ENCODE measurements around the gene ADAMTSL5. TPM values are rescaled to one million over a fixed set of nuclear protein-coding genes. Genes with fewer than 3 reads are reported as not detected.
"Not testable (repeated sequence)": the region's sequence is repeated elsewhere in the genome, so short reads cannot be mapped to it uniquely, and the experiment has no call there.

Gene ADAMTSL5
- polyA plus RNA-seq, 3 donors, result 0.09 TPM; not detected in 2

- H3K4me3 Mint-ChIP-seq, result peak within 1 kb of the TSS; percentile 93 to 98
- Histone ChIP-seq H3K9ac (ENCODE audit: insufficient read depth, low read length, poor library complexity, severe bottlenecking) (peak within 1 kb of the TSS; percentile 83), H3K4me1 (ENCODE audit: control insufficient read depth in 1 of 2, insufficient read depth in 2 of 2, low read length in 2 of 2) (peaks cover 20 to 28% of the 10 kb centered on the region in 2 donors), H3K27me3 (ENCODE audit: control insufficient read depth in 2 of 2, insufficient read depth in 2 of 2, low read length in 2 of 2) (no peaks in the 10 kb centered on the region), H3K36me3 (replicated peaks in 1 of 2; ENCODE audit: control insufficient read depth in 1 of 2, insufficient read depth in 2 of 2, low read length in 2 of 2) (peaks cover 18 to 27% of the 10 kb centered on the region in 2 donors), H3K4me3 (replicated peaks in 1 of 3; ENCODE audit: low read depth in 2 of 3, low read length in 3 of 3) (peak within 1 kb of the TSS; percentile 68 to 76 (median 70)), H3K9me3 (replicated peaks in 1 of 2; ENCODE audit: control insufficient read depth in 1 of 2, insufficient read depth in 1 of 2, low read length in 2 of 2) (no peaks in the 10 kb centered on the region), H4K20me1 (ENCODE audit: insufficient read depth, low read length) (peaks cover 27% of the 10 kb centered on the region), H3K79me2 (ENCODE audit: insufficient read depth, low read length) (peaks cover 29% of the 10 kb centered on the region), H3K4me2 (replicated peaks; ENCODE audit: extremely low read depth, low read length, poor library complexity, severe bottlenecking) (peak within 1 kb of the TSS; percentile 80), H3K27ac (ENCODE audit: low read depth in 1 of 2, low read length in 2 of 2) (peak within 1 kb of the TSS; percentile 51 to 86), H2AFZ (ENCODE audit: insufficient read depth, low read depth, low read length, poor library complexity, severe bottlenecking) (peak within 1 kb of the TSS; percentile 88)
- H3K4me1 Mint-ChIP-seq, result peaks cover 28% of the 10 kb centered on the region
- no peak for TF ChIP-seq CTCF (IDR thresholded peaks at IDR 0.05)
- intact Hi-C loops (cut with micrococcal nuclease), result loop anchor here (1.0 to 5.0 kb wide), 2 partner anchors 37 to 41 kb away; partner anchors contain the start of gene RPS15 (in 1 of the 2)
- H3K9me3 Mint-ChIP-seq, result peaks cover 0 to 4% (median 0%) of the 10 kb centered on the region in 7 donors
- WGBS (ENCODE audit: insufficient coverage), result under 1% methylated on average over 60 of the region's 71 CpGs
- peak within 1 kb of the TSS; percentile 93 to 99 (median 97) for H3K27ac Mint-ChIP-seq
- DNase-seq, result peak; percentile 89 to 91 (median 90)
- peaks cover 17 to 34% of the 10 kb centered on the region in 2 donors for H3K36me3 Mint-ChIP-seq
- peaks cover 3 to 6% (median 5%) of the 10 kb centered on the region in 3 donors for H3K27me3 Mint-ChIP-seq (ENCODE audit: low read depth in 3 of 3)
Observed at GRCh38 chr19:1478934-1479707, 33.7 kb downstream of the ADAMTSL5 start, which contains the start of gene C19orf25. C19orf25 (minus strand) TSS chr19:1479215; CDS start chr19:1478903, 312 bp downstream.

- intact Hi-C loops (cut with micrococcal nuclease), result loop anchor here in 1 of 2 donors (5.0 kb wide), 1 partner anchor 35 kb away; no protein-coding TSS in a partner anchor
- Mint-ChIP-seq H3K36me3 (peaks cover 20 to 34% of the 10 kb centered on the region in 2 donors), H3K4me1 (peaks cover 31% of the 10 kb centered on the region), H3K27me3 (ENCODE audit: low read depth in 3 of 3) (peaks cover 13 to 25% (median 22%) of the 10 kb centered on the region in 3 donors)
- not testable (repeated sequence) for H3K9me3 ChIP-seq (replicated peaks in 1 of 2; ENCODE audit: control insufficient read depth in 1 of 2, insufficient read depth in 1 of 2, low read length in 2 of 2); H3K9ac ChIP-seq (ENCODE audit: insufficient read depth, low read length, poor library complexity, severe bottlenecking); H3K4me3 Mint-ChIP-seq; H3K27ac Mint-ChIP-seq; H3K4me3 ChIP-seq (replicated peaks in 1 of 3; ENCODE audit: low read depth in 2 of 3, low read length in 3 of 3); DNase-seq; H3K9me3 Mint-ChIP-seq; H3K4me2 ChIP-seq (replicated peaks; ENCODE audit: extremely low read depth, low read length, poor library complexity, severe bottlenecking); H2AFZ ChIP-seq (ENCODE audit: insufficient read depth, low read depth, low read length, poor library complexity, severe bottlenecking); H3K27ac ChIP-seq (ENCODE audit: low read depth in 1 of 2, low read length in 2 of 2)
- Histone ChIP-seq H3K36me3 (replicated peaks in 1 of 2; ENCODE audit: control insufficient read depth in 1 of 2, insufficient read depth in 2 of 2, low read length in 2 of 2) (peaks cover 18 to 27% of the 10 kb centered on the region in 2 donors), H3K27me3 (ENCODE audit: control insufficient read depth in 2 of 2, insufficient read depth in 2 of 2, low read length in 2 of 2) (peaks cover 9 to 18% of the 10 kb centered on the region in 2 donors), H3K79me2 (ENCODE audit: insufficient read depth, low read length) (peaks cover 29% of the 10 kb centered on the region), H4K20me1 (ENCODE audit: insufficient read depth, low read length) (peaks cover 47% of the 10 kb centered on the region), H3K4me1 (ENCODE audit: control insufficient read depth in 1 of 2, insufficient read depth in 2 of 2, low read length in 2 of 2) (peaks cover 22 to 30% of the 10 kb centered on the region in 2 donors)
- WGBS (ENCODE audit: insufficient coverage), result 96% methylated on average over 6 of the region's 9 CpGs
Observed at GRCh38 chr19:1477056-1477455, 35.8 kb downstream of the ADAMTSL5 start.

All from CD14-positive monocyte (primary cell).